OCI-LY3 (cell line): ENCODE results near the gene MTX3.

Experiments used
- H2AFZ ChIP-seq: fragments of 200-600, 300-600 bp; shearing (Covaris generic); 2 replicates; pipeline ENCODE4 v1.6.0; 2014; ENCODE audit warnings: antibody characterized with exemption, low read depth, low read length
- H3K27ac ChIP-seq: fragments of 200-600, 300-600 bp; sonication (generic); 2 replicates; pipeline ENCODE4 v1.5.1; 2014; ENCODE audit warnings: mild to moderate bottlenecking, low read length, moderate library complexity, mixed read lengths
- H3K27me3 ChIP-seq: fragments of 200-600, 300-600 bp; sonication (generic); 2 replicates; pipeline ENCODE4 v1.6.1; 2014; ENCODE audit warnings: low read depth, low read length, mixed read lengths
- H3K36me3 ChIP-seq: fragments of 200-600, 300-600 bp; sonication (generic); replicated peaks from 2 replicates; pipeline ENCODE3; 2014; ENCODE audit warnings: low read depth, low read length, mixed read lengths
- H3K4me1 ChIP-seq: fragments of 300-600, 200-600 bp; sonication (generic); 2 replicates; pipeline ENCODE4 v1.6.1; 2014; ENCODE audit warnings: low read length, mixed read lengths
- H3K4me2 ChIP-seq: fragments of 200-600, 300-600 bp; sonication (generic); 2 replicates; pipeline ENCODE4 v1.6.1; 2014; ENCODE audit warnings: low read length, mixed read lengths
- H3K4me3 ChIP-seq: fragments of 300-600, 200-600 bp; sonication (generic); 2 replicates; pipeline ENCODE4 v1.5.1; 2014; ENCODE audit warnings: antibody characterized with exemption, mild to moderate bottlenecking, low read length, moderate library complexity
- H3K79me2 ChIP-seq: fragments of 300-600, 200-600 bp; shearing (Covaris generic); 2 replicates; pipeline ENCODE4 v1.6.1; 2014; ENCODE audit warnings: mild to moderate bottlenecking, low read length, mixed read lengths
- H3K9ac ChIP-seq: fragments of 300-600, 200-600 bp; shearing (Covaris generic); 2 replicates; pipeline ENCODE4 v1.6.0; 2014; ENCODE audit warnings: mild to moderate bottlenecking, low read length, moderate library complexity
- H3K9me3 ChIP-seq: fragments of 200-600, 300-600 bp; shearing (Covaris generic); 2 replicates; pipeline ENCODE4 v1.6.1; 2014; ENCODE audit warnings: low read length, mixed read lengths; ENCODE audit not compliant: insufficient read depth
- H4K20me1 ChIP-seq: fragments of 200-600, 300-600 bp; sonication (generic); 2 replicates; pipeline ENCODE4 v1.6.1; 2016; ENCODE audit warnings: low read length, mixed read lengths; ENCODE audit not compliant: insufficient read depth
- CTCF ChIP-seq: fragments of 200-600, 300-600 bp; sonication (generic); IDR thresholded peaks from 2 replicates; pipeline ENCODE4 v1.5.1; 2014; ENCODE audit warnings: antibody characterized with exemption, low read length, low read depth
- EZH2phosphoT487 ChIP-seq: fragments of 200-600 bp; shearing (Covaris generic); IDR thresholded peaks from 2 replicates; pipeline ENCODE4 v1.6.1; 2018; ENCODE audit warnings: antibody characterized with exemption, mixed run types, low read depth

Gene MTX3

GRCh38 chr5:79983618-79984017 is 7.4 kb downstream of the MTX3 start:
- Histone ChIP-seq H3K36me3 (no peaks in the 10 kb centered on the region), H3K9me3 (no peaks in the 10 kb centered on the region), H3K9ac (no peak overlapping the region), H3K4me3 (no peak overlapping the region), H4K20me1 (no peaks in the 10 kb centered on the region), H3K4me2 (no peak overlapping the region), H3K4me1 (no peaks in the 10 kb centered on the region), H3K27ac (no peak overlapping the region), H3K79me2 (no peaks in the 10 kb centered on the region), H3K27me3 (no peaks in the 10 kb centered on the region; the same call in 1 of the 2 replicates), H2AFZ (no peak overlapping the region)
- no peak for TF ChIP-seq CTCF
- TF ChIP-seq EZH2phosphoT487 = no peak

- TF ChIP-seq CTCF = no peak
- no peak for TF ChIP-seq EZH2phosphoT487
- H3K4me3 ChIP-seq = no peak overlapping the region
- H3K9me3 ChIP-seq = no peaks in the 10 kb centered on the region
- H3K36me3 ChIP-seq = no peaks in the 10 kb centered on the region
- H3K4me2 ChIP-seq = no peak overlapping the region
- H3K79me2 ChIP-seq = no peaks in the 10 kb centered on the region
- H2AFZ ChIP-seq = no peak overlapping the region
- H3K27ac ChIP-seq = no peak overlapping the region
- no peaks in the 10 kb centered on the region for H3K4me1 ChIP-seq
- no peak overlapping the region for H3K9ac ChIP-seq
- H3K27me3 ChIP-seq = no peaks in the 10 kb centered on the region; the same call in 1 of the 2 replicates
- H4K20me1 ChIP-seq = no peaks in the 10 kb centered on the region
These were observed 8.9 kb downstream of the MTX3 start for GRCh38 chr5:79982136-79982535.

- Histone ChIP-seq H3K27ac (no peak overlapping the region), H2AFZ (no peak overlapping the region), H3K4me3 (no peak overlapping the region), H4K20me1 (no peaks in the 10 kb centered on the region), H3K27me3 (peaks cover 4% of the 10 kb centered on the region; the same call in 1 of the 2 replicates), H3K9ac (no peak overlapping the region), H3K79me2 (no peaks in the 10 kb centered on the region), H3K4me1 (no peaks in the 10 kb centered on the region), H3K4me2 (no peak overlapping the region), H3K36me3 (no peaks in the 10 kb centered on the region), H3K9me3 (no peaks in the 10 kb centered on the region)
- TF ChIP-seq CTCF = no peak
- TF ChIP-seq EZH2phosphoT487 = no peak
These were observed 14.1 kb downstream of the MTX3 start for GRCh38 chr5:79976759-79977515.

- H3K27ac ChIP-seq = no peak overlapping the region
- no peaks in the 10 kb centered on the region for H4K20me1 ChIP-seq
- H2AFZ ChIP-seq = no peak overlapping the region
- no peak overlapping the region for H3K4me3 ChIP-seq
- no peaks in the 10 kb centered on the region for H3K9me3 ChIP-seq
- TF ChIP-seq CTCF = no peak
- no peak for TF ChIP-seq EZH2phosphoT487
- H3K9ac ChIP-seq = no peak overlapping the region
- no peaks in the 10 kb centered on the region for H3K4me1 ChIP-seq
- no peak overlapping the region for H3K4me2 ChIP-seq
- H3K36me3 ChIP-seq = no peaks in the 10 kb centered on the region
- H3K79me2 ChIP-seq = no peaks in the 10 kb centered on the region
- peaks cover 12% of the 10 kb centered on the region; the same call in 1 of the 2 replicates for H3K27me3 ChIP-seq
These were observed 15.6 kb downstream of the MTX3 start for GRCh38 chr5:79975422-79975821.
